Activated gamma-delta T cell treated with anti-CD3 and anti-CD28 coated beads, Interleukin-2, amount 50 U/mL, for 16 hours (primary cell): ENCODE data around the gene RASD1.

Source experiments
- DNase-seq: peaks from one replicate; pipeline ENCODE4 v3.0.0-alpha.2; 2020; ENCODE audit warnings: low read depth

Gene RASD1

GRCh38 chr17:17526369-17526768, 30.2 kb upstream of the RASD1 start:
- DNase-seq = no peak

- DNase-seq = no peak
These were observed 29.8 kb upstream of the RASD1 start for GRCh38 chr17:17525956-17526355.

GRCh38 chr17:17525311-17525710, 29.1 kb upstream of the RASD1 start:
- DNase-seq = no peak

- DNase-seq = no peak
These were observed 27.7 kb upstream of the RASD1 start for GRCh38 chr17:17523731-17524490.

GRCh38 chr17:17523001-17523730, 27.0 kb upstream of the RASD1 start:
- no peak for DNase-seq

- DNase-seq = no peak
These were observed 24.5 kb upstream of the RASD1 start for GRCh38 chr17:17520599-17521232.

- DNase-seq = no peak
These were observed 23.7 kb upstream of the RASD1 start for GRCh38 chr17:17519886-17520285.

GRCh38 chr17:17518951-17519350, 22.8 kb upstream of the RASD1 start:
- DNase-seq = no peak

- DNase-seq = no peak
These were observed 21.8 kb upstream of the RASD1 start for GRCh38 chr17:17518014-17518413.

GRCh38 chr17:17516941-17517720, 20.9 kb upstream of the RASD1 start:
- DNase-seq = no peak

GRCh38 chr17:17515934-17516930, 20.0 kb upstream of the RASD1 start:
- DNase-seq = no peak

GRCh38 chr17:17514993-17515933, 19.1 kb upstream of the RASD1 start:
- DNase-seq = no peak

- no peak for DNase-seq
These were observed 18.3 kb upstream of the RASD1 start for GRCh38 chr17:17514361-17514992.

- DNase-seq = no peak
These were observed 17.4 kb upstream of the RASD1 start for GRCh38 chr17:17513626-17514025.

GRCh38 chr17:17512866-17513265, 16.7 kb upstream of the RASD1 start:
- DNase-seq = no peak

GRCh38 chr17:17511881-17512858, 16.0 kb upstream of the RASD1 start:
- no peak for DNase-seq

GRCh38 chr17:17511293-17511741, 15.1 kb upstream of the RASD1 start:
- no peak for DNase-seq
